Measurements from ENCODE around the gene PLCB2.

DNA sequence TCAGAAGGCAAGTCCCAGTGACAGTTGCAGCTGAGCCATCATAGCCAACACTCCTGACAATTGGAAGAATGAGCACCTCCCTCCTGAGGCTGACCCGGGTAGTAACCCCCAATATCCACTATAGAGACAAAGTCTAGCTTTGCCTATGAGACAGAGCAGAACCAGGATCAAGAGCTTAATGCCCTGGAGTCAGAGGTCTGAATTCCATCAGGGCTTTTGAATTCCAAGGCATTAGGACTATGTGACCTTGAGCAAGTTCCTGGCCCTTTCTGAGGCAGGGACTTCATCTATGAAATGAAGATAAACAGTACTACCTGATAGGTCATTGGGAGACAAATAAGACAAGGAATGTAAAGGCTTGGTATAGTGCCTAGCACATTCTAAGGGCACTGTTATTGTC is 12.7 kb upstream of the PLCB2 start:
- TF ChIP-seq, protein P1, sequence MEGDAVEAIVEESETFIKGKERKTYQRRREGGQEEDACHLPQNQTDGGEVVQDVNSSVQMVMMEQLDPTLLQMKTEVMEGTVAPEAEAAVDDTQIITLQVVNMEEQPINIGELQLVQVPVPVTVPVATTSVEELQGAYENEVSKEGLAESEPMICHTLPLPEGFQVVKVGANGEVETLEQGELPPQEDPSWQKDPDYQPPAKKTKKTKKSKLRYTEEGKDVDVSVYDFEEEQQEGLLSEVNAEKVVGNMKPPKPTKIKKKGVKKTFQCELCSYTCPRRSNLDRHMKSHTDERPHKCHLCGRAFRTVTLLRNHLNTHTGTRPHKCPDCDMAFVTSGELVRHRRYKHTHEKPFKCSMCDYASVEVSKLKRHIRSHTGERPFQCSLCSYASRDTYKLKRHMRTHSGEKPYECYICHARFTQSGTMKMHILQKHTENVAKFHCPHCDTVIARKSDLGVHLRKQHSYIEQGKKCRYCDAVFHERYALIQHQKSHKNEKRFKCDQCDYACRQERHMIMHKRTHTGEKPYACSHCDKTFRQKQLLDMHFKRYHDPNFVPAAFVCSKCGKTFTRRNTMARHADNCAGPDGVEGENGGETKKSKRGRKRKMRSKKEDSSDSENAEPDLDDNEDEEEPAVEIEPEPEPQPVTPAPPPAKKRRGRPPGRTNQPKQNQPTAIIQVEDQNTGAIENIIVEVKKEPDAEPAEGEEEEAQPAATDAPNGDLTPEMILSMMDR (conservative IDR thresholded peaks at IDR 0.05; ENCODE audit: low read length), result no peak
- TF ChIP-seq EZH2phosphoT487 (IDR thresholded peaks at IDR 0.05; ENCODE audit: borderline replicate concordance), result no peak

All from Loucy (cell line).